Calu3 (cell line): Measurements from ENCODE around the gene ATP2A1. TPM values are rescaled to one million over a fixed set of nuclear protein-coding genes. Genes with fewer than 3 reads are reported as not detected.

Experiments used
- BruUV-seq: library from RNA; stranded (reverse); fragments of 400-500 nt; replicated peaks from 2 replicates; lab custom pipeline; 2021; lab: Mats Ljungman, UMichigan
- CTCF ChIA-PET: fragments of 300-600 bp; sonication (Branson Sonifier 250); formaldehyde crosslinking; loops from one replicate; lab custom pipeline; 2022; ENCODE audit warnings: antibody characterized with exemption; lab: Charles Lee
- DNase-seq: peaks from one replicate; pipeline ENCODE4 v3.0.0; 2022
- H3K27ac Mint-ChIP-seq: one replicate; pipeline ENCODE4 v1.8.0; 2022; ENCODE audit warnings: mixed read lengths; ENCODE audit not compliant: unreplicated experiment
- H3K27me3 Mint-ChIP-seq: one replicate; pipeline ENCODE4 v1.8.0; 2022; ENCODE audit warnings: mixed read lengths; ENCODE audit not compliant: unreplicated experiment
- H3K36me3 Mint-ChIP-seq: one replicate; pipeline ENCODE4 v1.8.0; 2022; ENCODE audit warnings: mild to moderate bottlenecking, moderate library complexity, mixed read lengths; ENCODE audit not compliant: insufficient read depth, unreplicated experiment
- H3K4me1 Mint-ChIP-seq: one replicate; pipeline ENCODE4 v1.8.0; 2022; ENCODE audit warnings: mild to moderate bottlenecking, low read depth, mixed read lengths; ENCODE audit not compliant: unreplicated experiment
- H3K4me3 Mint-ChIP-seq: one replicate; pipeline ENCODE4 v1.8.0; 2022; ENCODE audit warnings: mild to moderate bottlenecking, low read depth, moderate library complexity, mixed read lengths; ENCODE audit not compliant: unreplicated experiment
- H3K9me3 Mint-ChIP-seq: one replicate; pipeline ENCODE4 v1.8.0; 2022; ENCODE audit warnings: low read depth, mixed read lengths; ENCODE audit not compliant: unreplicated experiment
- intact Hi-C: fragments of 100-400 bp; cut with micrococcal nuclease; formaldehyde crosslinking; loops from one replicate; pipeline ENCODE4 v1.10.0; 2022; ENCODE audit not compliant: unreplicated experiment
- total RNA-seq: library from RNA; stranded (reverse); gene quantifications from 2 replicates; pipeline ENCODE4 v1.2.3, GENCODE V29; 2022
- TF ChIP-seq, protein P1 (sequence below): fragments of 200-600 bp; IDR thresholded peaks from one replicate; pipeline ENCODE4 v1.8.0; 2022; ENCODE audit warnings: antibody characterized with exemption; ENCODE audit not compliant: unreplicated experiment

ATP2A1 gene
- total RNA-seq, 1 experiment from 2014 or later, result 5.7 TPM

GRCh38 chr16:28891964-28892890, 13.9 kb downstream of the ATP2A1 start:
- CTCF ChIA-PET, result no interaction called here
- TF ChIP-seq, protein P1, sequence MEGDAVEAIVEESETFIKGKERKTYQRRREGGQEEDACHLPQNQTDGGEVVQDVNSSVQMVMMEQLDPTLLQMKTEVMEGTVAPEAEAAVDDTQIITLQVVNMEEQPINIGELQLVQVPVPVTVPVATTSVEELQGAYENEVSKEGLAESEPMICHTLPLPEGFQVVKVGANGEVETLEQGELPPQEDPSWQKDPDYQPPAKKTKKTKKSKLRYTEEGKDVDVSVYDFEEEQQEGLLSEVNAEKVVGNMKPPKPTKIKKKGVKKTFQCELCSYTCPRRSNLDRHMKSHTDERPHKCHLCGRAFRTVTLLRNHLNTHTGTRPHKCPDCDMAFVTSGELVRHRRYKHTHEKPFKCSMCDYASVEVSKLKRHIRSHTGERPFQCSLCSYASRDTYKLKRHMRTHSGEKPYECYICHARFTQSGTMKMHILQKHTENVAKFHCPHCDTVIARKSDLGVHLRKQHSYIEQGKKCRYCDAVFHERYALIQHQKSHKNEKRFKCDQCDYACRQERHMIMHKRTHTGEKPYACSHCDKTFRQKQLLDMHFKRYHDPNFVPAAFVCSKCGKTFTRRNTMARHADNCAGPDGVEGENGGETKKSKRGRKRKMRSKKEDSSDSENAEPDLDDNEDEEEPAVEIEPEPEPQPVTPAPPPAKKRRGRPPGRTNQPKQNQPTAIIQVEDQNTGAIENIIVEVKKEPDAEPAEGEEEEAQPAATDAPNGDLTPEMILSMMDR, result no peak
- Mint-ChIP-seq H3K27me3 (no peaks in the 10 kb centered on the region), H3K4me3 (no peak overlapping the region), H3K4me1 (no peaks in the 10 kb centered on the region), H3K9me3 (no peaks in the 10 kb centered on the region), H3K36me3 (no peaks in the 10 kb centered on the region), H3K27ac (no peak overlapping the region)
- no TSS peak for BruUV-seq
- intact Hi-C loops, result no loop called here
- no peak for DNase-seq

DNA sequence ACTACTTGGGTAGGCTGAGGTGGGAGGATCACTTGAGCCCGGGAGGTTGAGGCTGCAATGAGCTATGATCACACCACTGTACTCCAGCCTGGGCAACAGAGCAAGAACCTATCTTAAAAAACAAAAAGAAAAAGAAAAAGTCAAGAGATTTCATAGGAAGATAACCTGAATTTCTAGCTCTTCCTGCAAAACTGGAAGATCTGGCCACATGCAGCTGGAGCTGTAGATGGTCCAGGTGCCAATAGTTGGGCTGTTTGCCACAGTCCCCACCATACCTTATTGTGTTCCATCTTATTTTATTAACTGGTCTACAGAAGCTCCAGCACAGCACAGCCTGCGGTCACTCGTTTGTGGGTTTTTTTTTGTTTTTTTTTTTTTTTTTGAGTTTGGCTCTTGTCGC, 15.0 kb downstream of the ATP2A1 start:
- no peaks in the 10 kb centered on the region for H3K27me3 Mint-ChIP-seq
- DNase-seq, result no peak
- CTCF ChIA-PET, result interaction anchor here (0.7 kb wide), 3 partner anchors 22 to 339 kb away, joined by 3 to 4 read pairs (median 4); no protein-coding TSS in a partner anchor
- no peak overlapping the region for H3K27ac Mint-ChIP-seq
- peaks cover 6% of the 10 kb centered on the region for H3K36me3 Mint-ChIP-seq
- TF ChIP-seq, protein P1, result no peak
- no peaks in the 10 kb centered on the region for H3K9me3 Mint-ChIP-seq
- no peak overlapping the region for H3K4me3 Mint-ChIP-seq
- no TSS peak for BruUV-seq
- no peaks in the 10 kb centered on the region for H3K4me1 Mint-ChIP-seq
- intact Hi-C loops, result no loop called here

DNA sequence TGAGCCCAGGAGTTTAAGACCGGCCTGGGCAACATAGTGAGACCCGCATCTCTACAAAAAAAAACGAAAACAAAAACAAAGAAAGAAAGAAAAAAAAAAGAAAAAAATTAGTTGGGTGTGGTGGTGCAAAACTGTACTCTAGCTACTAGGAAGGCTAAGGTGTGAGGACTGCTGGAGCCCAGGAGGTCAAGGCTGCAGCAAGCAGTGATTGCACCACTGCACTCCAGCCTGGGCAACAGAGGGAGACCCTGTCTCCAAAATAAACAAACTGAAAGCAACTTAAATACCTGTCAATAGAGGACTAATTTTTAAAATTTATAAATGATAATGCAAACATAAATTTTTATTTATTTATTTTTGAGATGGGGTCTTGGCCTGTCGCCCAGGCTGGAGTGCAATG, 17.3 kb downstream of the ATP2A1 start:
- no TSS peak for BruUV-seq
- H3K4me1 Mint-ChIP-seq, result no peaks in the 10 kb centered on the region
- TF ChIP-seq, protein P1, result no peak
- H3K4me3 Mint-ChIP-seq, result no peak overlapping the region
- no peaks in the 10 kb centered on the region for H3K9me3 Mint-ChIP-seq
- no peak overlapping the region for H3K27ac Mint-ChIP-seq
- CTCF ChIA-PET, result interaction anchor here (1.1 kb wide), 1 partner anchor 10 kb away, joined by 3 read pairs; no protein-coding TSS in a partner anchor
- intact Hi-C loops, result no loop called here
- no peaks in the 10 kb centered on the region for H3K27me3 Mint-ChIP-seq
- H3K36me3 Mint-ChIP-seq, result peaks cover 8% of the 10 kb centered on the region
- no peak for DNase-seq

DNA sequence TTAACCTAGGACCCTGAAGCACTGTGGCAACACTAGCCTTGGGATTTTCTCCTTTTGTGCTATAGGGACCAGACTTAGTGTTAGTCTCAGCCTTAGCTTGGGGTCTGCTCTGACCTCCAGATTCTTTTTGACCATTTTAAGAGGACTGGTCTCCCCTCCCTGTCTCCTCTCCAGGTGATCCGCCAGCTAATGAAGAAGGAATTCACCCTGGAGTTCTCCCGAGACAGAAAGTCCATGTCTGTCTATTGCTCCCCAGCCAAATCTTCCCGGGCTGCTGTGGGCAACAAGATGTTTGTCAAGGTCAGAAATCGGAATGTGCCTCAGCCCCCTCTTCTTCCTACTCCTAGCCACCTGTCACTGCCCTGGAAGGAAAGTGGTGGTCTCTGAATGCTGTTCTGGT, 19.5 kb downstream of the ATP2A1 start:
- CTCF ChIA-PET, result no interaction called here
- TF ChIP-seq, protein P1, result no peak
- H3K27ac Mint-ChIP-seq, result no peak overlapping the region
- DNase-seq, result no peak
- H3K27me3 Mint-ChIP-seq, result no peaks in the 10 kb centered on the region
- BruUV-seq, result no TSS peak
- H3K4me3 Mint-ChIP-seq, result no peak overlapping the region
- intact Hi-C loops, result no loop called here
- H3K36me3 Mint-ChIP-seq, result peaks cover 20% of the 10 kb centered on the region
- no peaks in the 10 kb centered on the region for H3K4me1 Mint-ChIP-seq
- no peaks in the 10 kb centered on the region for H3K9me3 Mint-ChIP-seq
